Epithelial cell of prostate (primary cell): ENCODE measurements around the gene OBSCN.
"Not testable (repeated sequence)": the region's sequence is repeated elsewhere in the genome, so short reads cannot be mapped to it uniquely, and the experiment has no call there.

Source experiments
- DNase-seq: peaks from one replicate; pipeline ENCODE4 v3.0.0-alpha.2; 2011; ENCODE audit warnings: low read depth, low spot score
- H3K27ac ChIP-seq: fragments of 450-650 bp; 2 replicates; pipeline ENCODE4 v1.5.1; 2017; ENCODE audit warnings: mild to moderate bottlenecking

OBSCN gene

DNA sequence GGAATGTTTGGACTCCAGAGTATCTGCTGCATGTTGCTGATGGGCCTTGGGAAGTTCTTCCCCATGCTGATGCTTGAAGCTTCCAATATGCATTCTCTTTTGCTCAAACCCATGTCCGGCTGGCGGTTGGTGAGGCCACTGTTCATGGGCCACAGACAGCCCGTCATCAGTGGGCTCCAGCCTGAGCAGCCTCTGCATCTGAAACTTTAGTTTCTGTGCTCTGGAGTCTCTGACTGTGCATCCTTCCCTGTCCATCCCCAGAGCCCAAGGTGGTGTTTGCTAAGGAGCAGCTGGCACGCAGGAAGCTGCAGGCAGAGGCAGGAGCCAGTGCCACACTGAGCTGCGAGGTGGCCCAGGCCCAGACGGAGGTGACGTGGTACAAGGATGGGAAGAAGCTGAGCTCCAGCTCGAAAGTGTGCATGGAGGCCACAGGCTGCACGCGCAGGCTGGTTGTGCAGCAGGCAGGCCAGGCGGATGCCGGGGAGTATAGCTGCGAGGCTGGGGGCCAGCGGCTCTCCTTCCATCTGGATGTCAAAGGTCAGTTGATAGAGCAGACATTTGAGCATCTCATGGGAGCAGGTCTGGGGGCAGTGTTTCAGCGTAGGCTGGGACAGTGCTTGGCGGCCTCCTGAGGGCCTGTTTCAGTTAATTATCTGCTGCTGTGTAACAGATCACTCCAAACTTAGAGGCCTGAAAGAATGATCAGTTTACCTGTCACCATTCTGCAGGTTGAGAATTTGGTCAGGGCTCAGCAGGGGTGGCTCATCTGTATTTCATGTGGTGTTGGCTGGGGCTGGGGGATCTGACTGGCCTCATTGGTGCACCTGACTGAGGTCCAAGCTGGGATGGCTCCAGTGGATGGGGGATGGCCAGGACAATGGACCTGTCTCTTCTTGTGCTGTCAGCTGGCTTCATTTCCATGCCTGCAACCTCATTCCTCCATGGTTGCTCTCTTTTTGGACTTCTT lies 16.6 kb downstream of the OBSCN start:
- DNase-seq, result no peak

DNA sequence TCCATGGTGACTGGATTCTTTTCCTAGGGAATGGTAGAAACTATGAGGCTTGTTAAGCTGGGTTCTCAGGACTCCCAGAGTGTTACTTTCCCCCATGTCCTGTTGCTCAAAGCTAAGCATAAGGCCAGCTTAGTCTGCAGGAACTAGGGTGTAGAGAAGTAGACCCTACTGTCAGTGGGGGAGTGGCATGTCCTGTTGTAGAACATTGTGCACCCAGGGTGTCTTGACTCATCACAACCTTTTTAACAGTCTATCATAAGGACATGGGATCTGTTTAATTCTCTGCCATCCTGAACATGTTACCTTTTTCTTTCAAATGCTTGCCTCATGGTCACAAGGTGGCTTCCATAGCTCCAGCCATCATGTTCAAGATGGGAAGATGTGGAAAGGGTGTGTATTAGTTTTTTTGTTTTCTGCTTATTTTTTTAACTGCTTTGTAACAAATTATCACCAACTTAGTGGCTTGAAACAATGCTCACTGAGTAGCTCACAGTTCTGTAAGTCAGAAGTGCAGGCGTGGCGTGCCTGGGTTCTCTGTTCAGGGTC lies 17.4 kb downstream of the OBSCN start:
- no peak overlapping the region for H3K27ac ChIP-seq
- no peak for DNase-seq

More for the DNA sequence above, 16.6 kb downstream of the OBSCN start:
- no peak overlapping the region for H3K27ac ChIP-seq

DNA sequence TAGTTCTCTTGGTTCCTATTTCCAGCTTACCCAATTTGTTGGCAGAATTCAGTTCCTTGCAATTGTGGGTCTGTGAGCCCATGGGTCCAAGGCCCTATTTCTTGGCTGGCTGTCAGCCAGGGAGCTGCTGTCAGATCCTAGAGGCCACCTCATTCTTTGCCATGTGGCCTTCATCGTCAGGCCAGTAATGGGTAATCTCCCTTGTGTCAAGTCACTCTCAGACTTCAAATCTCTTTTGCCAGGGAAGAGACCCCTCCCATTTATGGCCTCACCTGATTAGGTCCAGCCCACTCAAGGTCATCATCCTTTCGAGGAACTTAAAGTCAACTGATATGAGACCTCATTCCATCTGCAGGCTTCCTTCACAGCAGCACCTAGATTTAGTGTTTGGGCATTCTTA lies 17.9 kb downstream of the OBSCN start:
- H3K27ac ChIP-seq, result no peak overlapping the region
- DNase-seq, result no peak

DNA sequence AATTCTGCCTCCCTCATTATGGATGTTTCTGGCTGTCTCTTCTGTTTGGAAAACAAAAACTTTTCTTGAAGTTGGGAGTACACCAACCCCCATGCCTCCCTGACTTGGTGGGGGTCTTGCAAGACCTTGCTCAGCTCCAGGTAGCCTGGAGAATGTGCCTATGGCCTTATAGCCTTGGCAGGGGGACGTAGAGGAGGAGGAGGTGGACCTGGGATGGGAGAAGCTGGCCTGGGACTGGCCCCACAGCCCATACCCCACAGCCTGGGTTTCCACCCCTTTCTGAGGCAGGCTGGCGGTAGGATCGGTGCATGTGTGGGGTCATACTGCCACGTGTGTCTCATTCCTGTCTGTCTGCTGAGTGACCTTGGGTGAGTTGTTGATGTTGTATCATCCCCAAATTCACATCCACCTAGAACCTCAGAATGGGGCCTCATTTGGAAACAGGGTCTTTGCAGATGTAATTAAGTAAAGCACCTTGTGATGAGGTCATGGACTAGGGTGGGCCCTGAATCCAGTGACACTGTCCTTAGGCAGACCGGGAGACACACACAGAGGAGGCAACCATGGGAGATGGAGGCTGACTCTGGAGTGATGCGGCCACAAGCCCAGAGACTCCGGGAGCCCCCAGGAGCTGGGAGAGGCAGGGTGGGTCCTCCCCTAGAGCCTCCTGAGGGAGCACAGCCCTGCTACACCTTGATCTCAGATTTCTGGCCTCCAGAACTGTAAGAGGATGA lies 18.5 kb downstream of the OBSCN start:
- no peak overlapping the region for H3K27ac ChIP-seq
- DNase-seq, result no peak

DNA sequence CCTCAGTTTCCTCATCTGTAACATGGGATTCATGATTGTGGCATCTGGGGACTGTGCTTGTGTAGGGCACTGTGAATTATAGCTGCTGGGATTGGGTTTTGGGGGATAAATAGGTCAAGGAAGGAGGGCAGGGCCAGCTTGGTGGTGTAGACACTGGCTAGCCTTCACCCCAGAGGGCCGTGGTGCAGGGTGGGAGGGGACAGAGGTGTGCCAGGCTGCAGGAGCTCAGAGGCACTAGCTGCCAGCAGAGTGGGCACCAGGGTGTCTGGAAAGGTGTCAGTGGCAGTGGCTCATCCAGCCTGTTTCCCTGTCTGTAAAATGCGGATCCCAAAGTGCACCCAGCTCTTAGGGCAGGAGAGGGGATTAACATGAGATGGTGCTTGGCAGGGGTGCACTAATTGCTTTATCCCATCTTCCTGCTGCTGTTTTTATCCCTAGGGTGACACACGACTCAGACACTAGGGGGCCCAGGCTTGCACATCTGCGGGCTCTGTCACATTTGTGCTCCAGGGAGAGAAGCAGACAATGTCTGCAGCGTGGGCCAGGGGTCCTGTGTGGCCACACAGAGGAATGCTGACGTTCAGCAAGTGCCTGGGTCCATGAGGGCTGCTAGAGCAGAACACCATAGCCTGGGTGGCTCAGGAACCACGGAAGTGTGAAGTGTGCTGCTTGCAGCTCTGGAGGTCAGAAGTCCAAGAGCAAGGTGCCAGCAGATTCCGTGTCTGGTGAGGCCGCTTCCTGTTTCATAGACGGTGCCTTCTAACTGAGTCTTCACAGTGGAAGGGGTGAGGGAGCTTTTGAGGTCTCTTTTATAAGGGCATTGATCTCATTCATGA lies 19.3 kb downstream of the OBSCN start:
- no peak for DNase-seq
- peak overlapping the region; percentile 90 for H3K27ac ChIP-seq

DNA sequence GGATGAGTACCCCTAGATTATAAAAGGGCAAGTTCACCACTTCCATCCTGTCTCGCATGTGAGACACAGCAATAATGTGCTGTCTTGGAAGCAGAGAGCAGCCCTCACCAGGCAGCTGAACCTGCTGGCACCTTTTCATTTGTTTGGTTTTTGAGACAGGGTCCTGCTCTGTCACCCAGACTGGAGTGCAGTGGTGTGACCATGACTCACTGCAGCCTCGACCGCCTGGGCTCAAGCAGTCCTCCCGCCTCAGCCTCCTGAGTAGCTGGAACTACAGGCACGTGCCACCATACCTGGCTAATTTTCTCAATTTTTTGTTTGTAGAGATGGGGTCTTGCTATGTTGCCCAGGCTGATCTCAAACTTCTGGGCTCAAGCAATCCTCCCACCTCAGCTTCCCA lies 20.3 kb downstream of the OBSCN start:
- DNase-seq, result not testable (repeated sequence)
- peak overlapping the region; percentile 90 for H3K27ac ChIP-seq

DNA sequence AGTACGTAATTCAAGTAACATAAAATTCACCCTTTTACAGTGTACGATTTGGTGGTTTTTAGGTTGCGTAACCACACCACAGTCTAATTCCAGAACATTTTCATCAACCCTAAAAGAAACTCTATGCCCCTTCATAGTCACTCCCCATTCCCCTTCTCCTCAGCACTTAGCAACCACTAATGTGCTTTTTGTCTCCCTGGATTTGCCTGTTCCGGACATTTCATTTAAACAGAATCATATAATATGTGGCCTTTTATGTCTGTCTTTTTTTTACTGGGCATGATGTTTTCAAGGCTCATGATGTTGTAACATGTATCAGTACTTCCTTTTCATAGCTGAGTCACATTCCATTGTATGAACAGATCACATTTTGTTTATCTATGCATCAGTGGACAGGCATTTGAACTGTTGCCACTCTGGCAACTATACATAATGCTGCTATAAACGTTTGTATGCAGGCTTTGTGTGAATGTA lies 20.8 kb downstream of the OBSCN start:
- H3K27ac ChIP-seq, result peak overlapping the region; percentile 90

DNA sequence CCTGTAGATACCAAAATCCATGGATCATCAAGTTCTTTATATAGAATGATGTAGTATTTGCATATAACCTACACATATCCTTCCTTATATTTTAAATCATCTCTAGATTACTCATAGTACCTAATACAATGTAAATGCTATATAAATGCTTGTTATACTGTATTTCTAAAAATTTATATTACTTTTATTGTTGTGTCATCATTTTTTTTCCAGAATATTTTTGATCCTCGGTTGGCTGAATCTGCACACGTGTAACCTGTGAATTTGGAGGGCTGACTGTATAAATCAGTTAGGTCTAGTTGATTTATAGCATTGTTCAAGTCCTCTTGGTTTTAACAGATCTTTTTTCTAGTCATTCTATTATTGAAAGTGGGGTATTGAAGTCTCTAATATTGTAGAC lies 23.3 kb downstream of the OBSCN start:
- no peak overlapping the region for H3K27ac ChIP-seq
- no peak for DNase-seq

More for the DNA sequence above, 20.8 kb downstream of the OBSCN start:
- DNase-seq, result peak; percentile 91

DNA sequence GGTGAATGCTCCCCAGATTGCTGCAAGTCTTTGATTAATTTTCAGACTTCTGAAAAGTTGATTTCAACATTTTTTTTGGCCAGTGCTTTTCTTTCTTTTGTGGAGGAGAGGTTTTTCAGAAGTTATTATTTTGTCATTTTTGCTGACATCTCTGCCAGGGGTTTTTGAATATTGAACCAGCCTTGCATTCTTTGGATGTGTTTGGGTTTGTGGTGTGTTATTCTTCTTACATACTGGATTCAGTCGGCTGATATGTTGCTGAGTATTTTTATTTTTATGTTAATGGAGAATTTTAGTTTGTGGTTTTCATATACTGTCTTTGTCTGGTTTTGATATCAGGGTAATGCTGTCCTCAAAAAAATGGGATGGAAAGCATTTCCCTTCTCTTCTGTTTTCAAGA lies 25.3 kb downstream of the OBSCN start:
- no peak overlapping the region for H3K27ac ChIP-seq
- no peak for DNase-seq

DNA sequence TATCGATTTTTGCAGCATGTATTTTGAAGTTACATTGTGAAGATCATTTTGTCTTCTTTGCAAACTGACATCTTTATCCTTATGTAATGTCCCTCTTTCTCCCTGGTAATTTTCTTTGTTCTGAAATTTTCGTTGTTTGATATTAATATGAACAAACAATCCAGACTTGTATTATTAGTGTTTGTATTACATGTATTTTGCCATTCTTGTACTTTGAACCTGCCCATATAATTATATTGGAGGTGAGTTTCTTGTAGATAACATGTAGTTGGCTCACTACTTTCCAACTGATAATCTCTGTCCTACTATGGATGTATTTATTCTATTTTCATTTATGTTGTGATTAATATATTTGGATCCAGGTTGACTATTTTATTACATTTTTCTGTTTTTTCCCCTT lies 27.1 kb downstream of the OBSCN start:
- no peak for DNase-seq
- H3K27ac ChIP-seq, result no peak overlapping the region

DNA sequence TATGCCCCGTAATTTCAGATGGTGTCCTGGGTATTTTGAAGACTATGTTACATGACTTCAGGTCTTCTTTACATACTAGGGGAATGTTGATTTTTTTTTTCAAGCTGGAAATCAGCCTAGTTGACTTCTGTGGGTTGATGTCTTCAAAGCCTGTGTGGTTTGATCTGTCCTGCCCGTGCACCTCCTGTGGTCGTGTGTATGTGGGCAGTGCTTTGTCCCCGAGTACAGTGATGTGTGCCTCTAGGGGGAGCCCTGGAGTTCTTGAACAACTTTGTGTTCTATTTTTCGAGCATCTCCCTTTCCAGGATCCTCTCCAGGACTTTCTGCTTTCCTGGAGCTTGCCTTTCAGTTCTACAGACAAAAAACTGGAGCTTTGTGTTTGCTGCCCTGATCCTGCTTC lies 28.9 kb downstream of the OBSCN start:
- no peak for DNase-seq
- H3K27ac ChIP-seq, result no peak overlapping the region

DNA sequence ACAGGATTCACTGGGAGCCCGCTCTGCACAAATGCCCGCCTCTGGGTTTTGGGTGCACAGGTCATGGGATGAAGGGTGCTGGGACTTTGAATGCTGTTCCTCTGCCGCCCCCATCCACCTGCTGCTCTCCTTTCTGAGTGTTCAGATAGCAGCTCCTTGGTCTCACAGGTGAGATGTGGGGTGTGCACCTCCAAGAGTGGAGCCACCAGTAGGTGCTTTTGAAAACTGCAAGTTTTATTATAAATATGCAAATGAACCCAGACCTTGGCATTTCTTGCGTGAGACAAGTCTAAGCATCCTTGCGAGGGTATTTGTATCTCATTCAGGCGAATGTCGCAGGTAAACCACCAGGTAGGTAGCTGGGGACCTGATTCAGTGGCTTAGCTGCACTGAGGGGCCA lies 30.2 kb downstream of the OBSCN start:
- H3K27ac ChIP-seq, result no peak overlapping the region
- DNase-seq, result no peak

DNA sequence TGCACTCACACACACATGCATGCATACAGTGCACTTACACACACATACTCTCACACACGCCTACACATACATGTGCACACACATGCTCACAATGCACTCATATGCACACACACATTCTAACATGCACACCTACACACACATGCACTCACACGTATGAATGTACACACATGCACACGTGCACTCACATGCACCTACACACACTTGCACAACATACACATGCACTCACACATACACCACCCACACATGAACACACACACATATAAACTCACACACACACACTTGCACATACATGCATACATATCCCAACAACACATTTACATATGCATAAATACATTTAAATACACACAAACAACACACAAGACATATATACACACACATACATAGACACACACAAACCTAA lies 30.6 kb downstream of the OBSCN start:
- no peak for DNase-seq
- H3K27ac ChIP-seq, result no peak overlapping the region

DNA sequence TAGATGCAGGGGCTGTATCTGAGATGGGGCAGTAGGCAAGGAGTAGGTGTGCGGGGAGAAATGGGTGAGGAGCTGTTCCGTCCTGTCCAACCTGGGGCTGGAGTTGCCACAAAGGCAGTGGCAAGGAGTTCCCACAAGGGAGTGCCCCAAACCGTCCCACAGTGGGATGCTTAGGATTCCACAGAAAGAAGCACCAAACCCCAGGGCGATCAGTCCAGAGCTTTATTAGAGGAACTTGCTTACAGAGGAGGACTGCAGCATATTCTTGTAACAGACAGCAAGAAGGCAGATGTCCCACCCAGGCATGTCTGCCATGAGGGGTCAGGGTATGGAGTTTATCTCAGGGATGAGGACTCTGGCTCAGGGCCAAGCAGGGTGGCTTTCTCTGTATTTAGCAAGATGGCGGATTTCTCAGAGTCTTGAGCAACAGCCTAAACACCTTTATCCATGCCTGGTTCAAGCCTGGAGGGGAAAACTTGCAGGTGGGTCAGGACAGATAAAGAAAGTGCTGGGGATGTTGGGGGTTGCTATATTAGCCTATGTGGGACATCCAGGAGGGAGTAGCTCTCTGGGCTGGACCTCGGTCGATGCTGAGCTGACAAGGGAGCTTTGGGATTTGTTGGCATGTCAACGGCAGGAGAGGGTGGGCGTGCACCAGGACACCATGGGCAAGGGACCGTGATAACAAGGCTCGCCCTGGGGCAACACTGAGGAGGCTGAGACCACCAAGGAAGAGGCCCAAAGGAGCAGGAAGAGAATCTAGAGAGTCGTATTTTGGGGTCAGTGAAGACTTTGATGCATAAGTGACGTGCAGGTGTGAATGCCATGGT lies 32.8 kb downstream of the OBSCN start:
- no peak overlapping the region for H3K27ac ChIP-seq
- no peak for DNase-seq

DNA sequence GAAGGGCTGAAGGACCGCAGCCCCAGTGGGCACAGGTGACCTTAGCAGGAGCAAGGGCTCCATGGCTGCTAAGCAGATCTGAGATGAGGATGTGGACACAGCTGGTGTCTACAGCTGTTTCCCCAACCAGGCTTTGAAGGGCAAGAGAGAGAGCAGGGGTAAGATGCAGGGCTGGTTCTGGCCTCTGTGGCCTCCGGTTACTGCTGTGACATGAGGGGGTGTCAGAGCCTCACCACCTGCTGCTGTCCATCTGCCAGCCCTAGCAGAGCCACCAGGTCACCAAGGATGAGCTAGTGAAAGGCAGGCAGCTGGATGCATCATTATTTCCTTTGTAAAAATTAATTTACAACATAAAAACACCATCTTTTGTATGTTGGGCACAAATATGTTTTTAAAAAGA lies 33.4 kb downstream of the OBSCN start:
- H3K27ac ChIP-seq, result no peak overlapping the region
- no peak for DNase-seq

DNA sequence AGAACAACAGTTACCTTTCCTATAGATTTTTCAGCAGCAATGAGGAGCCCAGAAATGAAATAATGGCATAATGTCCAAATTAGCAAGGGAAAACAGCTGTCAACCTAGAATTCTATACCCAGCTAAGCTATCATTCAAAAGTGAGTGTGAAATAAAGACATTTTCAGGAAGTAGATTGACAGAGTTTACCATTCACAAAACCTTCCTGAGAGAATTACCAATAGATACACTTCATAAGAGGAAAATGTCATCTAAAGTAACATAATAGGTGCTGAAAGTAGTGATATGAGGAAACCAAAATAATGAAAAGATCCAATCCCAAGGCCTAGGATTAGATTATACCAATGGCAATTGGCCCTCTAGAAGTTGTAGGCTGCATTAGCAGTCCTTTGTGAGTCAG lies 34.6 kb downstream of the OBSCN start:
- DNase-seq, result no peak
- H3K27ac ChIP-seq, result no peak overlapping the region

DNA sequence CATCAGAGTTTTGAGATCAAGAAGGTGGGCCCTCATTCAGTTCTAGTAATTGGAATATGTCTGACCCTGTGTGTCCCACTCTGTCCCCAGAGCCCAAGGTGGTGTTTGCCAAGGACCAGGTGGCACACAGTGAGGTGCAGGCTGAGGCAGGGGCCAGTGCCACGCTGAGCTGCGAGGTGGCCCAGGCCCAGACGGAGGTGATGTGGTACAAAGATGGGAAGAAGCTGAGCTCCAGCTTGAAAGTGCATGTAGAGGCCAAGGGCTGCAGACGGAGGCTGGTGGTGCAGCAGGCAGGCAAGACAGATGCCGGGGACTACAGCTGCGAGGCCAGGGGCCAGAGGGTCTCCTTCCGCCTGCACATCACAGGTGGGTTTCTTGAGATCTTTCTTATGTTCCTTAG lies 35.2 kb downstream of the OBSCN start:
- no peak for DNase-seq
- no peak overlapping the region for H3K27ac ChIP-seq

DNA sequence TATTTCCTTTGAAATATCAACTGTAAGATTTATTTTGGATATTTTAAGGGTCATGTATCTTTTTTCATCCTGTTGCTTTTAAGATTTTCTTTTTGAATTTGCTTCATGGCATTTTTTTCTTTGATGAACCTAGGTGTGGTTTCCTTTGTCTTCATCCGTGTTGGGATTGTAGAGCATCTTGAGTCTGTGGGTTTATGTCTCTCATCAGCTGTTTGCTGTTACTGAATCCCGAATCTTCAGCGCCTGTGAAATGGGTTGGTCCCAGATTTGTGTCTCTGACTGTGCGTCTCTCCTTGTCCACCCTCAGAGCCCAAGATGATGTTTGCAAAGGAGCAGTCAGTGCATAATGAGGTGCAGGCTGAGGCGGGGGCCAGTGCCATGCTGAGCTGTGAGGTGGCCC lies 36.1 kb downstream of the OBSCN start:
- DNase-seq, H3K27ac ChIP-seq: not testable (repeated sequence)

DNA sequence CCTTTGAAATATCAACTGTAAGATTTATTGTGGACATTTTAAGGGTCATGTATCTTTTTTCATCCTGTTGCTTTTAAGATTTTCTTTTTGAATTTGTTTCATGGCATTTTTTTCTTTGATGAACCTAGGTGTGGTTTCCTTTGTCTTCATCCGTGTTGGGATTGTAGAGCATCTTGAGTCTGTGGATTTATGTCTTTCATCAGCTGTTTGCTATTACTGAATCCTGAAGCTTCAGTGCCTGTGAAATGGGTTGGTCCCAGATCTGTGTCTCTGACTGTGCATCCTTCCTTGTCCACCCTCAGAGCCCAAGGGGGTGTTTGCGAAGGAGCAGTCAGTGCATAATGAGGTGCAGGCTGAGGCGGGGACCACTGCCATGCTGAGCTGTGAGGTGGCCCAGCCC lies 37.3 kb downstream of the OBSCN start:
- DNase-seq, result no peak
- no peak overlapping the region for H3K27ac ChIP-seq
